Omental fat pad (tissue), 4 donors: ENCODE results near the gene ZNF385C. TPM values are rescaled to one million over a fixed set of nuclear protein-coding genes. Genes with fewer than 3 reads are reported as not detected.

Experiments used
- ATAC-seq: fragments of 150-250 bp; one replicate; pipeline ENCODE4 v1.9.1; 2016; ENCODE audit warnings: mild to moderate bottlenecking, moderate library complexity; ENCODE audit not compliant: low FRiP score
- DNase-seq: peaks from one replicate; pipeline ENCODE4 v3.0.0-alpha.2; 2019; ENCODE audit warnings: low spot score
- total RNA-seq, 4 donors: library from RNA; depleted of rRNA; stranded (reverse); fragments of >200 nt; gene quantifications; one replicate each; pipeline ENCODE4 v1.1.0, GENCODE V29; 2016
- TF ChIP-seq, protein P1 (sequence below), 3 donors: fragments of 450-650 bp; IDR thresholded peaks; one replicate each; pipeline ENCODE4 v1.5.1; 2016 to 2017; ENCODE audit warnings: antibody characterized with exemption in 3 of 3, mild to moderate bottlenecking in 3 of 3, moderate library complexity in 2 of 3

The ZNF385C gene
- total RNA-seq, 4 donors from 2014 or later: not detected

DNA sequence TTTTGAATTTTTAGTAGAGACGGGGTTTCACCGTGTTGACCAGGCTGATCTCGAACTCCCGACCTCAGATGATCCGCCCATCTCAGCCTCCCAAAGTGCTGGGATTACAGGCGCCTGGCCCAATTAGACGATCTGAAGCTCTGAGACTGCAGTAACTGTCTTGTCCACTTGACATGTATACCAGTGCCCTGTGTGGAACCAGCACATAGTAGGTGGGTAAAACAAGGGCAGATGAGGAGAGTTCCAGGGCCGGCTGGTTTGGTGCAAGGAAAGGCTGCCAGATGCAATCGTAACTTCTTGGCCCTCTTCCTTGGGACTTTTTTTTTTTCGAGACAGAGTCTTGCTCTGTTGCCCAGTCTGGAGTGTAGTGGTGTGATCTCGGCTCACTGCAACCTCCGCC, 50.9 kb downstream of the ZNF385C start:
- ATAC-seq: no peak
- TF ChIP-seq, protein P1, sequence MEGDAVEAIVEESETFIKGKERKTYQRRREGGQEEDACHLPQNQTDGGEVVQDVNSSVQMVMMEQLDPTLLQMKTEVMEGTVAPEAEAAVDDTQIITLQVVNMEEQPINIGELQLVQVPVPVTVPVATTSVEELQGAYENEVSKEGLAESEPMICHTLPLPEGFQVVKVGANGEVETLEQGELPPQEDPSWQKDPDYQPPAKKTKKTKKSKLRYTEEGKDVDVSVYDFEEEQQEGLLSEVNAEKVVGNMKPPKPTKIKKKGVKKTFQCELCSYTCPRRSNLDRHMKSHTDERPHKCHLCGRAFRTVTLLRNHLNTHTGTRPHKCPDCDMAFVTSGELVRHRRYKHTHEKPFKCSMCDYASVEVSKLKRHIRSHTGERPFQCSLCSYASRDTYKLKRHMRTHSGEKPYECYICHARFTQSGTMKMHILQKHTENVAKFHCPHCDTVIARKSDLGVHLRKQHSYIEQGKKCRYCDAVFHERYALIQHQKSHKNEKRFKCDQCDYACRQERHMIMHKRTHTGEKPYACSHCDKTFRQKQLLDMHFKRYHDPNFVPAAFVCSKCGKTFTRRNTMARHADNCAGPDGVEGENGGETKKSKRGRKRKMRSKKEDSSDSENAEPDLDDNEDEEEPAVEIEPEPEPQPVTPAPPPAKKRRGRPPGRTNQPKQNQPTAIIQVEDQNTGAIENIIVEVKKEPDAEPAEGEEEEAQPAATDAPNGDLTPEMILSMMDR (IDR thresholded peaks at IDR 0.05): no peak
- no peak for DNase-seq

DNA sequence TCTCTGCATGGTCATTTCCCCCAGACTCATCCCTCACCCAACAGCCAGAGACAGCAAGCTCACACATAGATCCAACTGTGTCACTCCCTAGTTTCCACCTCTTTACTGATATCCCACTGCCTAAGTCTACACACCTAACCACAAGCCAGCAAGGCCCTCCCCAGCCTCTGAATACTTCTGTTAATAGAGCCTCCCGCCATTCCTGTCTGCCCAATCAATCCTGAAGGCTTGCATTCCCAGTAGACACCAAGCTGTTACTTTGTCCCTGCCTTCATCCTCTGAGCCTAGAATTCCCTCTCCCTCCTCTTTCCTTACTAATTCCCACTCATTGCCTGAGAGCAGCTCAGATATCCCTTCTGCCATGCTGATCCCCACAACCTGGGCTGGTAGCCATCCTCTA, 52.6 kb downstream of the ZNF385C start:
- DNase-seq: no peak
- ATAC-seq: no peak
- TF ChIP-seq, protein P1 (IDR thresholded peaks at IDR 0.05): no peak

DNA sequence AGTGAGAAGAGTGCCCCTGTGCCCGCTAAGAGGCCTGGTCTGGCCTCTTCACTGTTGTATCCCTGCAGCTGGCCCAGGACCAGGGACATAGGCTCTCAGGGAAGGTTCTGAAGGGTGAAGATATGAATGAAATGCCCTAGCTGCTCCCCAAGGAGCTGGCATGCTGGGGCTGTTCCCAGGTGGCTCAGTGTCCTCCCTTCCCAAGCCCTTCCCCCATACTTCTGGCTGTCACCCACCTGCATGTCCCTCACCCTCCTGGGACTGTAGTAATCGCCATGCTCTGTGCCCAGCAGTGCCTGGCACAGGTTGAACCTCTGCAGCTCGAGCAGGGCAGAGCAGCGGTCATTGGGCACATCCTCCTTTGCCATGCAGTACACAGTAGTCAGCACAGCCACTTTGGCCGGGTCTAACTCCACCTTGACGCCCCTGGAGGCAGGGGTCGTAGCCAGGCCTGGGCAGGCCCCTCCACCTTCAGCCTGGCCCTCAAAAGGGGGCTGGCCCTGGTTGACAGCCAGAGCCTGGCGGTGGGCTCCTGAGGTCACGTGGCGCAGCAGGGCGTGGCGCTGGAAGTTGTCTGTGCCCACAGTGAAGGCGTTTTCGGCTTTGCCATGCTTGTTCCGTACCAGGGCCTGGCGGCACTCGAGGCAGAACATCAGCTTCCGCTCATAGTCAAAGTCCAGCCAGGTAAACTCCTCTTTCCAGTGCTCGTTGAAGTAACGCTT, 55.5 kb downstream of the ZNF385C start:
- TF ChIP-seq, protein P1 (IDR thresholded peaks at IDR 0.05): no peak
- ATAC-seq: no peak

DNA sequence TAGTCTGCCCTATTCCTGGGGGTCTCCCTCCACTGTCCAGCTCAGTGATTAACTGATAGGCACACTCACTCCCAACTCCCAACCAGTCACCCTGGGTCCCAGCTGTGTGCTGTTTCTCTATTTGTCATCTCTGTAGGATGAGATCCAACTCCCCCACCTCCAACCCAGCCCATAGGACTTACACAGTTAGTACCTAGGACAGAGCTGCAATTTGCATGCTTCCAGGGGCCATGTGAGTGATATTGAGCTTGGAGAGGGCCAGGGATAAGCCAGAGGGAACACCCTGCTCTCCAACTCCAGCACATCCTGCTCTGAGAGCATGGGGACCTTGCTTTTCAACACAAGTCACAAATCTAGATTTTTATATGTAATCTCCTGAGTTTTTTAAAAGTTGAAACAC, 56.7 kb downstream of the ZNF385C start:
- ATAC-seq (no peak), DNase-seq (no peak)
- TF ChIP-seq, protein P1 (IDR thresholded peaks at IDR 0.05): no peak

More for the DNA sequence above, 55.5 kb downstream of the ZNF385C start:
- DNase-seq: no peak

DNA sequence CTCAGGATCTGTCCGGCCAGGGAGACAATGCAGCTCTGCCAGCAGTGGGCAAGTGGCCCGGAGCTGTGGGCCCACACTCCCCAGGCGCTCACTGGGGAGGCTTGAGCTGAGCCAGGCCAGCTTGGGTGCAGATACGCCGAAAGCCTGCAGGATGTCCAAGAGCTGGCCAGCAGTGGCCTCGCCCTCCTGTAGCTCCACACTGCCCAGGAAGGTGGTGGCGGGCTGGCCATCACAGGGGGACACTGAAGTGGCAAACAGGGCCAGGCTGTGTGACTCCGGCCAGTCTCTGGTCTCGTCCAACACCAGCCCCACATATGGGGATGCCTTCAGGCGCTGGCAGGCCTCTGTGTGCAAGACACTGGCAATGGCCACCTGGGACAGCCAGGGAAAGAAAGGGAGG, 57.5 kb downstream of the ZNF385C start:
- ATAC-seq (no peak), DNase-seq (no peak)
- TF ChIP-seq, protein P1 (IDR thresholded peaks at IDR 0.05): no peak

DNA sequence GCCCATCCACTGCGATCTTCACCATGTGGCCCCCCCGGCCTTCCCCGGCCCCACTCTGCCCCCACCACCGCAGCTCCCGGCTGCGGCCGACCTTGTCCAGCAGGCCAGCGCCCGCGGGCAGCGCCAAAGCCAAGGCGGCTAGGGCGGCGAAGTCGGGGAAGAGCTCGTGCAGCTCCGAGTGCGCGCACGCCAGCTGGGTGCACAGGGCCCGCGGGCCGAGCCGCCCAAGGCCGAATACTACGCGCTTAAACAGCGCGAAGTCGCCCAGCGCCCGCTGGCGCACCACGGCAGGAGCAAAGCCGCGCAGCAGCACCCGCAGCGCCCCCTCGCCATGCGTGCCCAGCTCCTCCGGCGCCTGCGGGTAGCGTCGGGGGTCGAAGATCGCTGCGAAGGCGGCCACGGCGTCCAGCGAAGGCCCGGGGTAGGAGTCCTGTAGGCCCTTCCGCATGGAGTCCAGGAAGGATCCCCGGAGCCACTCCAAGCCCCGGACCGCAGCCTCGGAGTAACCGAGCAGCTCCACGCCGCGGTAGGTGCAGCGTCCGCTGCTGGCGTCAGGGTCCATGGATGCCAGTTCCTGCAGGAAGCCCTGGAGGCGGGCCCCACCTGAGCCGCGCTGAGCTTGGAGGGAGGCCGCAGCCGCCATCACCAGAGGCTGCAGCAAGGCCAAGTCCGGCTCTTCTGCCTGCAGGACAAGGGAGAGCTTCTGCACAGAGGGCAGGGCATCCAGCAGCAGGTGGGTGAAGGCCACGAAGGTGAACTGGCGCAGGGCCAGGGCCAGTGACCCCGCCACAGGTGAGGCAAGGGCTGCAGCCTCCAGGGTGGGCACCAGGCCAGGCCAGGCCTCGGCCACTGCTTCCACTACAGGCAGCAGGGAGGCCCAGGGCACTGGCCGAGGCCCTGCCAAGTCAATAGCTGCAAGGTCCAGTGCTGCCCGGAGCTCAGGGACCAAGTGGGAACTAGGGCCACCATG, 58.2 kb downstream of the ZNF385C start:
- TF ChIP-seq, protein P1 (IDR thresholded peaks at IDR 0.05): no peak
- no peak for ATAC-seq
- DNase-seq: no peak
